RCC 7860 (cell line): ENCODE measurements around the gene SMLR1.

Experiments
- DNase-seq: peaks from one replicate; pipeline ENCODE4 v3.0.0-alpha.2; 2015; ENCODE audit warnings: low spot score
- FAIRE-seq: peaks from 2 replicates; lab custom pipeline; 2012; peaks lifted over from hg19 to GRCh38; lab: Jason Lieb, UNC

SMLR1 gene

DNA sequence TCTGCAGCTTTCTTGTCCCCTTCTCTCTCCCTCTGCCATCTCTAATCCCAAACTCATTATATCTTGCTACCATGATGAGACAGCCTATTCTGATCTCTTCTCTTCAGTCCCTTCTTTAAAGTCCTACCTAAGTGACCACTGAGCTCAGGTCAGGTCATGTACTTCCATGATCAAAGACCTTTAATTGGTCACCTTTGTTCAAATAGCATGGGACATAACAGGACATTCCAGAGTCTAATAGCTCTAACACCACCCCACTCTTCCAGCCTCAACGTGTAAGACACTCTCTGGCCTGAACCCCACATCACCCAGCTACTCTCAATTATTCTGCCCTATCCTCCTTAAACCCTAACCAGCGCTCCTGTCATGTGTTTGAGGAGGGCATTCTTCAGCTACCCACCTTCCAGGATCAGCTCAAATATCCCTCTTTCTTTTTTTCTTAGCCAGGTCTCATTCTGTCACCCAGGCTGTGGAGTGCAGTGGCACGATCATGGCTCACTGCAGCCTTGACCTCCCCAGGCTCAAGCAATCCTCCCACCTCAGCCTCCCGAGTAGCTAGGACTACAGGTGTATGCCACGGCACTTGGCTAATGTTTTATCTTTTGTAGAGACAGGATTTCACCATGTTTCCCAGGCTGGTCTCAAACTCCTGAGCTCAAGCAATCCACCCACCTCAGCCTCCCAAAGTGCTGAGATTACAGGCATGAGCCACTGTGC is 2.1 kb upstream of the SMLR1 start:
- DNase-seq (no peak), FAIRE-seq (no peak)

DNA sequence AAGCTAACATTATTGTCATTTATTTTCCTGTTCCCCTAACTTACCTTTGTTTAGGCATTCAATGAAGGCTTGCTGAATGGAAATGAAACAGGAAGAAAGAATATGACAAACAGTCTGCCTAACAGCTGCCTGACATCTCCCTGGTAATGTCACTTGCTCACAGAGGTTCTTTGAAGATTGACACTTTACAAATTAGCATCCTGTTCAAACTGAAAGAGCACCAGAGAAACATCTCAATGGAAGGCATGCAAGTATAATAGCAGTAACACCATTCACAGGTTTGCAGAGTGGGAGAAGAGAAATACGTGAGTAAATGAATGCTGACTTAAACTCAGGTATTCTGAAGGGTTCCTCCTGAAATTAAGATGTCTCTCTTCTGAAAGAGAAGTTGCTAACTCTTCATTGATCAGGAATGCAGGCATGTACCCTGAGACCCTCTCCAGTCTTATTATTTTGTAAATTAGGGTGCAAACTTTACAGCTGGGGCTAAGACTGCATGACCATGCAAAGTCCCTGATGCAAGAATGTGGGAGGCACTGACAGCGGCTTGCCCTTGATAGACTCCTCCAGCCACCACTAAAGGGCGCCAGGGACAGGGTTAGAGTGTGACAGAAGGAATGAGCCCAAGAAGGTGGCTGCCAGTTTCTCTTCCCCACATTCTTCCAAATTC is 1.3 kb upstream of the SMLR1 start:
- FAIRE-seq (no peak), DNase-seq (no peak)

DNA sequence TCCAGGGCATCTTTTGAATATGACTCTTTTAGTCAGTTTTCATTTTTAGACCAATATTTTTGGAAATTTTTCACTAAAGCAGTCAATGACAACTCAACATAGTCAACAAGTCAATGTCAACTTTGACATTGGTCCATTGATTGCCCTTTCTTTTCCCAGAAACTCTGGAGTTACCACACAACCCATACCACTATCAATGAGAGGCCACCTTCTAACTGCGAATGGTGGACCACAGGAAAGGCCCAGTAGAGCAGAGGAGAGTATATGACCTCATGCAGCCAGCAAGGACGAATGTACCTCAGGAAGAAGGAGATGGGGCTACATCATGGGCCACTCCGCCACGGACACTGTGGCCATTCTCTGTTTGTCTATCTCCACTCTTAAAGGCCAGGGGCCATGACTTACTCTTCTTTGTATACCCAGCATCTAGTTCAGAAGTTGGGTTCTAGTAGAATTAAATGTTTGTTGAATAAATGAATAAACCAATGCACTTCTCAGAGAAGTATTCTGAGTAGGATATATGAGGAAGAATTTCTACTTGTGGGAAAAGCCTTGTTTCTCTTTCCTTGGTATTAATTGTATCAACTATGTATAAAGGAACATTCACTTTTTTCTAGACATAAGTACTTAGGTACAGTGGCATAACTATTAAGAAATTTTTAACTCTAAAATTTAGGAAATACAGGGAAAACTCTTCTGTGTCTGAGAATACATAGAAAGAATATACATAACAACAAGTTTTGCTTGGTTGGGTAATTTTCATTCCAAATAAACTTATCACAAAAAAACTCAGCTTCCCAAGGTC is 562 bp upstream of the SMLR1 start:
- no peak for DNase-seq
- no peak for FAIRE-seq

DNA sequence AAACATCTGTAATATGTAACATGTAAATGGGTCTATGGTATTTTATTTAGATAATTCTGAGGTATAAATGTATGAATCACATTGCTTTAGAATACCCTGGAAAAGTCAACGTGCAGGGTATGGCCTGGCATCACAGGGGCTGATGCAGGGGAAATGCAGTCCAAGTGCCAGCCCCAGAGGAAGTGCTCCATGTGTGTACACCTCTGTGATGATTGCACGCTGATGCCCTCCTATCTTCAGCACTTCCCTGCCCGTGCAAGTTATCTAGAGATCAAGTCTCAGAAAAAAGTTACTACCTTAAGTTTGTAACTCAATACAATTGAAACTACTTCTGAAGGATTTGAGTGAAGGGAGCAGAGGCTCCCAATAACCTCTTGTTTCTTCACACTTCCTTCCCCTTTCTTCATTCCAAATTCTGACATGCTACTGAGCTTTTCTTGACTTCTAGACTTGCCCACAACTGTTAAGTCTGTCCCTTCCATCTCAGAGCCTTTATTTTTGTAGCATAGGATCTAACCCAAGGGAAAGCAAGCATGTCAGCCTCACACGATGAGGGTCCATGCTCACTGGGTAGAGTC is 2.2 kb downstream of the SMLR1 start:
- DNase-seq (no peak), FAIRE-seq (no peak)

DNA sequence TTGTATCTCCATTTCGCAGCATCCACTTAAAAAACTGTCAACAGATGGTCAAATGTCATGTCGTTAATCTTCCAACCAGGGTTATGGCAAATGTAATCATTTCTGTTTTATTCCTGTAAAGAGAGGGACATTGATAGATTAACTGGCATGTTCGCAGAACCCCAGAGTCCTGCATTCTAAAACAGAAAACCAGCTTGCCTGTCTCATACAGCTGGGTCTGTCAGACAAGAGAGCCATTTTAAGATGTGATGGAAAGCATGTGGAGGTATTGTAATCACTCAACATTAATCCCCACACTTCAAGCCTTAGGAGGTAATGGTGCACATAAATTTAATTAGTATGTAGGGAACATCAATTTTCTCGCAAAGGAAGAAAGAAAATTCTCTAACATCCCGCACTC is 4.4 kb downstream of the SMLR1 start:
- no peak for FAIRE-seq

DNA sequence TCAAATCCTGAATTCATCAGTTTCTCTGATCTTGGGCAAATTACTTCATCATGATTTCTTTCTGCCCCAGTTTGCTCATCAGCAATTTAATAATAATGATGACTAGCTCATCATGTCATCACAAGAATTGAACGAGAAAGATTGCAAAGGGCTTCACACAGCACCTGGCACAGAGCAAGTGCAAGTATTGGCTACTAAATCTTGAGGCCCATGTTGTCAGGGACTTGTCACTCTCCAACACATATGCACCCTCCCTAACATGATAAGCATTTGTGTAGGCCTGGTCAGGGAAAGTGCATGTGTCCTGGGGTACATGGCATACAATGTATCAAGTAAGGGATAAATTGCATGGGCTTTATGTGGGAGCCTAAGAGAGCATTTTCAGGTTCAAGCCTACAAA is 6.4 kb downstream of the SMLR1 start:
- FAIRE-seq (no peak), DNase-seq (no peak)

More for the DNA sequence above, 4.4 kb downstream of the SMLR1 start:
- DNase-seq, result no peak

DNA sequence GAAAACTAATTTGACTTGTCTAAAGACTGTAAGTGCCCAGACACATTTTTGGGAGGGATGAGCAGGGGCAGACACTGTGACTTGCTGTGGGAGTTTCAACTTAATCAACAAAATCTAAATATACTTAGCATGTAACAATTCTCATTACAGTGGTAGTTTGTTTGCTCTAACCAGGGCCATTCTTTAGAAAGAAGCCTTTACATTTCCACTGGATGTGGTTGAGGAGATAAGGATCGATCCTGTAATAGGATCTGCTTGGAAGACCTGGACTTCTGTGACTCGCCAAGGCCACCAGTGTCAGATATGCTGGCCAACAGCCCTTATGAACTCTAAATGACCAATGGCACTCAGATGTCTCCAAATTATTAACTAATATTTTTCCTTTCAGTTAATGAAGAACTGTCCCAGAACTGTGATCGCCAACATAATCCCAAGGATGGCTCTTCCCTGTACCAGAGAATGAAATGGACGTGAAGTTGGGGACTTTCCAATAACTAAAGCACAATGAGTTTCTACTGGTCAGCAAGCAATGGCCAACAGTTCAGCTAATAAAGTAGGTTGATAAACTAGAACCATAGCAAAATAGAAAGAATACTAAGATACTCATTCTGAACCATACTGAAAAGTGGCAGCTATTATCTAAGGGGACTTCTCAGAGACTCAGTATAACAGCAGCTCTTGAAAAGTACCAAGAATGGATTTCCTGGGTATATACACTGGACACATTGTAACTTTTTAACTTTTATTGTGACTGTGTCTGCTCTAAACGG is 7.5 kb downstream of the SMLR1 start:
- no peak for DNase-seq
- FAIRE-seq, result no peak

DNA sequence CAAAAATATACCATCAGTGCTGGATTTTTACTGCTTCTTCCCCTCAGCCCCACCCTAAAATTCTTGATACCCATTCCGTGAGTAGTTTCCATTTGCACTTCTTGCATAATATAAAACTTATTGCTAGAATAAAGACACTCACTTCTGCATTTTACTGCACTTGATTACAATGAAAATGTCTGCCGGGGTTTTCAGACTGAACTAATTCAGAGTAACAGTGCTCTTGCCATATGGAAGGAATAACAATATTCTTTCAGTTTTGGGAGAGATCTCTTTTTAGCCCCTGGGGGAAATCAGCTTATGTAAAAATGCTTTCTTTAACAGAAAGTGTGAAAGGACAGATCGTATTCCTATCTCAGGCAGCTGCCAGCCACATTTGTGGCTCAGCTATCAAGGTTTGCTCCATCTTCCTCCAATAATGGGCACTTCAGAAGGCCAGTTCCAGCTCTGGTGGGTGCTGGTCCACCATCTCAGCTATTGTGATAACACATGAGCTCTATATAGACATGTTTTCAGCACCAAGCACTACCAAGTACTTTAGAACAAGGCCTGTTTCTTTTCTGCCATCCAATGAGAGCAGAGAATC is 8.9 kb downstream of the SMLR1 start:
- FAIRE-seq, result no peak
- DNase-seq, result no peak

DNA sequence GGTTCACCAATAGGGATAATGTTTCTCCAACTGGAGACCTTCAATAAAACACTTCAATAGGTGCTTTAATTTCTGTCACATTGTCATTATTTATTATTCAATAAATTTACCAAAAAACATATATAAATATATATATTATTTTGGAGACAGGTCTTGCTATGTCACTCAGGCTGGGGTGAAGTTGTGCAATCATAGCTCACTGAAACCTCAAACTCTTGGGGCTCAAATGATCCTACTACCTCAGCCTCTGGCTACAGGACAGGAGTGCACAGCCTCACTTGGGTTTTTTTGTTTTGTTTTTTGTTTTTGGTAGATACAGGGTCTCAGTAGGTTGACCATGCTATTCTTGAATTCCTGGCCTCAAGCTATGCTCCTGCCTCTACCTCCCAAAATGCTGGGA is 9.9 kb downstream of the SMLR1 start:
- no peak for FAIRE-seq
- no peak for DNase-seq

DNA sequence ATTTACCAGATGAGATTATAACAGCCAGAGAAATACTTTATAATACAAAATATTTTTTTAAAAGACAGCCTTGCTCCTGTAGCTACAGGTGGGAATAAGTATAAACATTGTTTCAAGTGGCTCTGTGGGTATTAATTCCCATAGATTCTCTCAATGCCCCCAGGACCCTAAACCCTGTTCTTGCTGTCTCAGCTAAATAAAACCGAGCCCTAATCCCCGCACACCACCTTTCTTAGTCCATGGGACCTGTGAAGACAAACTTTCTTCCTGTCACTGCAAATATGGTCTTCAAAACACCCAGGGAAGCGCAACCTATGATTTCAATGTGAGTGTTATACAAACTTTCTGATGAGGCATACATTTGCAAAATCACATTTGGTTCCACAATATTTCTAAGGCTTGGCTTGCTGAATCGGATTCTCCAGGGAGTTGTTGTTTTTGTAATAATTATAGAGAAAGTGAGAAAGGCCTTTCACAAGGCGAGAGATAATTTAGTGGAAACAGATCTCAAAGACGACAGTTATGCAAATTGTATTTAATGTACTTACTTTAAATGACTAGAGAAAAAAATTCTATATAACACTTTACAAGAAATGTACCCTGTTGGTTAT is 11.1 kb downstream of the SMLR1 start:
- FAIRE-seq (no peak), DNase-seq (no peak)

DNA sequence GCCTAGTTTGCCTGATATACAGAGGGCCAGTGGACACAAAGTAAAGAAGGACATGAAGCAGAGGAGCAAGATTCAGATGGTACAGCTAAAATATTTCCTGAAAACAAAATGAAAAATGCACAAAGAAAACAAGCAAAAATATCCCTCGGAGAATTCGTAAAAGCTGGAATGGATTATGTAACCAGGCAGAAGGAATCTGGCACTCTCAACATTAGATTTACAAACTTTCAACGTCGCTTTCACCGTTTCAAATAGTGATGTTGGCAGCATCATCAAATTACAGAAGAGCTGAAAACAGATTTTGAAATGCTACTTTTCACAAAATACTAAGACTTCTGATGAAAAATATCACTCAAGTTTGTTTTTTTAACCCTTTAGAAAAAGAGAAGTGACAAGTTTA is 11.7 kb downstream of the SMLR1 start:
- FAIRE-seq (no peak), DNase-seq (no peak)

DNA sequence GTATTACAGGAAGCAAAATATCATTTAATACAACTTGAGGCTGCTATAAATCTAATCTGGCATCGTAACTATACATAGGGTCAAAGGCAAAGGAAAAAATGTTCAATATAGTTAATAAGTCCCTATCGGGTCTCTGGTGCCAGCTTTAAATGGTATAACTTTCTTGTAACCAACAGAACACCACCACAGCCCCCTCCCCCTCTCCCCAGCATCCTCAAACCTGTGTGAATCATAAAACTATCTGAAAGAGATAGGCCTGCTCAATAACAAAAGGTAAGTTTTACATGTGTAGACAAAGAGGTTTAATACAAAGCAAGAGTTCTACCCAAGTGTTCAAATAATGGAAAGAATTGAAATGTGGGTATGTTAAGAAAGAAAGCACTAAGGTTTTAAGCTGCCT is 12.2 kb downstream of the SMLR1 start:
- no peak for DNase-seq
- no peak for FAIRE-seq

DNA sequence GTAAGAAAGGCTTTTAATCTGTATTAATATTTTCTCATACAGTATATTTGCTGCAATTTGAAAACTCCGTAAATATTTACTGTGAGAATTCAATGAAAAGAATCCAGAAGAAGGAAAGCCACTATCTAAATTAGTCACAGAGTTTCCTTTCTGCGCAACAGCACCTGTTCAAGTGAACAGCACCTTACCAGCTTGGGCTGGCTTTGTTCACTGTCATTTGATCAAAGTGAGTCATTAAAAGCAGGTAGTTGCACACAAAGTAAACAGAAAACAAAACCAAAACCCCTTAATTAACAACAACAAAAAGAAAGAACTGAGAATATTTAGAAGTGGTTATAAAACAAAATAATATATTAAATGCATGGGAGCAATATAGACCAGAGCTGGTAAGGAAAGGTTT is 12.8 kb downstream of the SMLR1 start:
- FAIRE-seq (no peak), DNase-seq (no peak)

DNA sequence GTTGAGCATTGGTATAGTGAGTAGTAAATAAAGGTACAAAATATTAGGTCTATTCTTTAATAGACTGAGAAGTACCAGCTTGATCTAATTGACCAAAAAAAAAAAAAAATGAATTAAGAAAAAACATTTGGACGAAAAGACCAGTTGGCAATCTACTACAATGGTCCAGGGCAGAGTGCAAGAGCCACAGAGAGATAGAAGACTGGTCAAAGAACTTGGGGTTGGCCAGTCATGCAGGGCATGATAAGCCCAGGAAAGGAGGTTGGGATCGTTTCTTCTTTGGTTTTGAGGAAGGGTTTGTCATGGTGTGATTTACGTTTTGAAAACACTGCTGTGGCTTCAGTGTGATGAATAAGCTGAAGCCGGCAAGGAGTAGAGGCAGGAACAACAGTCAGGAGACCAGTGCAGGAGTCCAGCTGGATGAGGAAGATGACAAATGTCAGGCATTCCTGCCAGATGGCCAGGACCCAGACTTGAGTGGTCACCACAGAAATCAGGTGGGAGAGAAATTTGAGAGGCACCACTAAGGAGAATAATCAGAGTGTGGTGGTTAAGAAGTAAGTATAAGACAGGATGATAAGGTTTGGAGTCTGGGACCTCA is 14.0 kb downstream of the SMLR1 start:
- FAIRE-seq, result no peak
- peak; percentile 14 for DNase-seq

DNA sequence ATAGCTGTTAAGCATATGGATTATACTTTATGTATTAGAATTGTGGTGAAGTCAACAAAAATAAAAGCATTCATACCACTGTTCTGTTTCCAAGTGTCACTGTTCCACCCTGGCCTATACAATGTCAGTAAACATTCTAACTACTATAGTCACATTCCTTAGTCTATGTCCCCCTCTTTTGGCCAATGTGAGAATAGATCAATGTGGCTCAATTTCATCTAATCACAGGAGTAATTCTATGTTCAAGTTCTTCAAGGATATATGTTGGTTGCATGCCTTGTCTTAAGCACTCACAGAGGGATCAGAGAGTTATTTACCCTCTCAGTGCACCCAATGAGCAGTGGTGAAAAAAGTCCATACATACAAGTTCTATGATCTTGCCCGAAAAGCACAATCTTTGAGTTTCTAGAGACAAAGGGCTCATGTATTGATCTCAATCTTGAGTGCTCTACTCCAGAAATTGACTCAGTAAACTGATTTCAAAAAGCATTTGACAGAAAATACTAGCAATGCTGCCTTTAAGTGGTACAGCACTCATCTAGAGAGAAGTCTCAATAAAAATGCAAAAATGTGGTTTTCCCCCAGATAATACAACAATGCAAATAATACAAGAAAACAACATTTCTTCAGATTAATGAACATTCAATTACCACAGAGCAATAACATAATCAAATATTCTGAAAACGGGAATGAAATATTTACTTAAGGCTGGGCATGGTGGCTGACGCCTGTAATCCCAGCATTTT is 16.5 kb downstream of the SMLR1 start:
- no peak for FAIRE-seq
- no peak for DNase-seq

DNA sequence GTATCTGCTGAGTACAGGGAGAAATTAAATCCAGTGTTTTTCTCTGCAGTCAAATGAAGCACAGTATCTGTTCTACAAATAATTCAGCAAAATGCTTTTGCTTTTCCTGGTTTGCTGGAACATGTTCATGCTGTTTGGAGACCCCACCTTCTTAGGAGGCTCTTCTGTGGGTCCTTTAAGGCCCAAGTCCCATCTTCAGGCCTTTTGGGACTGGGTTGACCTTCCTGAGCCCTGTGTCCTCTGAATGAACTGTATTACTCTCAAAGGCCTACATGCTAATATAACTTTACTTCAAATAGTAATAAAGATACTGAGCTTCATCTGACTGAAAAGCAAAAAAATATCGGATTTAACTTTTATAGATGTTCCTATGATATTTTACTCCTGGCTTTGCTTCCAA is 19.3 kb downstream of the SMLR1 start:
- DNase-seq (no peak), FAIRE-seq (no peak)

DNA sequence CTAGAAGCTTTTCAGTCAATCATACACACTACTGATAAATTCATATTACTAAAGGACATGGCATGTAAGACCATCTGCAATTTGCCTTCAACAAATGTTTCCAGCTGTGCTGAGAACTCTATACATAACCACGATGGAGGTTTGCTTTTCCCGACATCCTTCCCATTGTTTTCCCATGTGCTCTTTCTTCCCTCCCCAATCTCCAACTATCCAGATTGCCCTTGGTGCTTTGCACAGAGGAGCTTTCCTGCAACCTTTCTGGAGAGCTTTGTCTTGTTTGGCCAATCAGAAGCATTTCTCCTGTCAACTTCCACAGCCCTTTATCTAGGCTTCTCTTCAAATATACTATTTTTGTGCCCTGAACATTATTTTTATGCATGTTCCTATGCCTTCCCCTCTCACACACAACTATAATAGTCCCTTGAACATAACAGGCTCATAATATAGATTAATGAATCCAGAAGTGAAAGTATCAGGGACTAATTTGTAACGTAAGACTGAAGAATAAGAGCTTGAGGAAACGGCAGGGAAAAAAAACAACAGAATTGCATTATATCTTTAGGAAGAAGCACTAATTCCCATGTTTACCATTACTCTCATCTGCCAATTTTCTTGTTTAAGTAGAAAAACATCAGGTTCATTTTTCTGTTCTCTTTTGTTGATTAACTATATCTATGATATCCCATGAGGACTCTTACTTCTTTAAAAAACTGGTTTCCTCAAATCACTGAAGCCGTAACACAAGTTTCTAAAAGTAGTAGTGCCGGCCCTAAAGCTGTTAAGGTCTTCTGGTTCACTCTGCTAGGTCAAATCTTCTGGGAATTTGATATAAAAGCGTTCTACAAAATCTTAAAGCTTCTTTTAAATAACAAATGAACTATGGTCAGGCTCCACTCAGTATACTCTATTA is 20.1 kb downstream of the SMLR1 start:
- FAIRE-seq (no peak), DNase-seq (no peak)

DNA sequence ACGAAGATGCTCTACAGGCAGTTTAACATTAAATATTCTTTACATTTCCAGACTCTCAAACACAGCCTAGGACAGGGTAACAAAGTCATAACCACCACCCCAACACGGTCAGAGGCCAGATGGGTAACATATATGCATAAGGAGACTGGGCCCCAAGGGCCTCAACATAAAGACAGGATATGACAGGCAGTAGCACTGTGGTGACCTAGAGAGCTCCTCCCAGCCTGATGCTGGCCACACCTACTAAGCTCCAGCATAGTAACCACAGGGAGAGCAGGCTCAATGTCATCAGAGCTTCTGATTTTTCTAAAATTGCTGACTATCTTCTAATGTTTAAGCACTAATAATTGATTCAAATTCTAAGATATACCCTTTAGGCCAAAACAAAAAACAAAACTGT is 21.7 kb downstream of the SMLR1 start:
- FAIRE-seq (no peak), DNase-seq (no peak)
